Lower leg skin (tissue), 4 donors: ENCODE measurements around the gene INCA1. TPM values are rescaled to one million over a fixed set of nuclear protein-coding genes. Genes with fewer than 3 reads are reported as not detected.

ENCODE experiments used
- DNase-seq, 2 donors: peaks; one replicate each; pipeline ENCODE4 v3.0.0-alpha.2; 2019; ENCODE audit warnings: low spot score in 2 of 2
- H3K4me3 ChIP-seq: fragments of 200-600 bp; sonication (generic); 2 replicates; pipeline ENCODE4 v1.5.1; 2017; ENCODE audit warnings: mild to moderate bottlenecking, low read depth; ENCODE audit not compliant: poor library complexity, severe bottlenecking
- POLR2A ChIP-seq, 2 donors: fragments of 450-650 bp; IDR thresholded peaks; one replicate each; pipeline ENCODE4 v1.6.1; 2016 to 2017; ENCODE audit warnings: antibody characterized with exemption in 2 of 2, mild to moderate bottlenecking in 1 of 2, moderate library complexity in 1 of 2
- whole genome bisulfite sequencing, 2 donors: methylation state at CpG; one replicate each; pipeline ENCODE4 v1.1.5; 2018; 5-methylcytosine and 5-hydroxymethylcytosine counted together
- intact Hi-C: fragments of 100-400 bp; cut with DNase I; formaldehyde crosslinking; loops from one replicate; pipeline ENCODE4 v1.15.0; 2023; ENCODE audit warnings: low total_unique reads
- total RNA-seq, 4 donors: library from RNA; depleted of rRNA; stranded (reverse); fragments of >200 nt; gene quantifications; one replicate each; pipeline ENCODE4 v1.1.0, GENCODE V29; 2016
- TF ChIP-seq, protein P1 (sequence below), 3 donors: fragments of 450-650 bp; IDR thresholded peaks; one replicate each; pipeline ENCODE4 v1.5.1; 2016; ENCODE audit warnings: antibody characterized with exemption in 3 of 3, mild to moderate bottlenecking in 3 of 3, moderate library complexity in 2 of 3

Gene INCA1
- total RNA-seq, 4 donors from 2014 or later = 0.39 to 2.6 (median 1.4) TPM

DNA sequence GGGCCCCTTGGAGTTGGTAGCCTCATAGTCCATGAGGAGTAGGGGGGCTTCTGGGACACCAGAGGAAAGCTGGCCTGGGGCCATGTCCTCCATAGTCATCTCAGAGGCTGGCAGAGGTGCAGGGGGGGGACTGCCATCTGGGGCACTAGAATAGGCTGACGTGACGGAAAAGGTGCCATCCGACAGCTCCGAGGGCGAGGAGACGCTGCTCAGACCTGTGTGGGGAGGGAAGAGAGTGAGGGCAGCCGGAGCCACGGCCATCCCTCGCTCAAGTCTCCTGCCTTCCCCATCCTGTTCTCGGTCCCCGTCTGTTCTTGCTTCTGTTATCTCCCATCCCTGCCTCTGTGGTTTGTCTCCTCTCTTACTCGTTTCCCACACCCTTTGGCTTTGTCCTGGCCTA is 25.0 kb downstream of the INCA1 start:
- no peak for DNase-seq
- no peak for TF ChIP-seq POLR2A (IDR thresholded peaks at IDR 0.05)
- TF ChIP-seq, protein P1, sequence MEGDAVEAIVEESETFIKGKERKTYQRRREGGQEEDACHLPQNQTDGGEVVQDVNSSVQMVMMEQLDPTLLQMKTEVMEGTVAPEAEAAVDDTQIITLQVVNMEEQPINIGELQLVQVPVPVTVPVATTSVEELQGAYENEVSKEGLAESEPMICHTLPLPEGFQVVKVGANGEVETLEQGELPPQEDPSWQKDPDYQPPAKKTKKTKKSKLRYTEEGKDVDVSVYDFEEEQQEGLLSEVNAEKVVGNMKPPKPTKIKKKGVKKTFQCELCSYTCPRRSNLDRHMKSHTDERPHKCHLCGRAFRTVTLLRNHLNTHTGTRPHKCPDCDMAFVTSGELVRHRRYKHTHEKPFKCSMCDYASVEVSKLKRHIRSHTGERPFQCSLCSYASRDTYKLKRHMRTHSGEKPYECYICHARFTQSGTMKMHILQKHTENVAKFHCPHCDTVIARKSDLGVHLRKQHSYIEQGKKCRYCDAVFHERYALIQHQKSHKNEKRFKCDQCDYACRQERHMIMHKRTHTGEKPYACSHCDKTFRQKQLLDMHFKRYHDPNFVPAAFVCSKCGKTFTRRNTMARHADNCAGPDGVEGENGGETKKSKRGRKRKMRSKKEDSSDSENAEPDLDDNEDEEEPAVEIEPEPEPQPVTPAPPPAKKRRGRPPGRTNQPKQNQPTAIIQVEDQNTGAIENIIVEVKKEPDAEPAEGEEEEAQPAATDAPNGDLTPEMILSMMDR (IDR thresholded peaks at IDR 0.05) = no peak
- intact Hi-C loops = no loop called here
- WGBS, 2 donors = 89 to 94% methylated on average over 12 of the region's 12 CpGs
- no peak overlapping the region for H3K4me3 ChIP-seq

GRCh38 chr17:4971826-4972225 is 25.5 kb downstream of the INCA1 start:
- intact Hi-C loops = no loop called here
- whole genome bisulfite sequencing, 2 donors = 78 to 80% methylated on average over 6 of the region's 6 CpGs
- no peak for DNase-seq
- H3K4me3 ChIP-seq = no peak overlapping the region
- TF ChIP-seq, protein P1 (IDR thresholded peaks at IDR 0.05) = no peak
- TF ChIP-seq POLR2A (IDR thresholded peaks at IDR 0.05) = no peak

GRCh38 chr17:4970273-4970672 is 27.0 kb downstream of the INCA1 start:
- no peak for DNase-seq
- H3K4me3 ChIP-seq = no peak overlapping the region
- 89 to 92% methylated on average over 8 of the region's 8 CpGs for WGBS, 2 donors
- intact Hi-C loops = no loop called here
- TF ChIP-seq, protein P1 (IDR thresholded peaks at IDR 0.05) = no peak
- no peak for TF ChIP-seq POLR2A (IDR thresholded peaks at IDR 0.05)

- H3K4me3 ChIP-seq = no peak overlapping the region
- WGBS, 2 donors = 78 to 89% methylated on average over 15 to 16 of the region's 16 CpGs
Measured at GRCh38 chr17:4969551-4970173, 27.7 kb downstream of the INCA1 start.

DNA sequence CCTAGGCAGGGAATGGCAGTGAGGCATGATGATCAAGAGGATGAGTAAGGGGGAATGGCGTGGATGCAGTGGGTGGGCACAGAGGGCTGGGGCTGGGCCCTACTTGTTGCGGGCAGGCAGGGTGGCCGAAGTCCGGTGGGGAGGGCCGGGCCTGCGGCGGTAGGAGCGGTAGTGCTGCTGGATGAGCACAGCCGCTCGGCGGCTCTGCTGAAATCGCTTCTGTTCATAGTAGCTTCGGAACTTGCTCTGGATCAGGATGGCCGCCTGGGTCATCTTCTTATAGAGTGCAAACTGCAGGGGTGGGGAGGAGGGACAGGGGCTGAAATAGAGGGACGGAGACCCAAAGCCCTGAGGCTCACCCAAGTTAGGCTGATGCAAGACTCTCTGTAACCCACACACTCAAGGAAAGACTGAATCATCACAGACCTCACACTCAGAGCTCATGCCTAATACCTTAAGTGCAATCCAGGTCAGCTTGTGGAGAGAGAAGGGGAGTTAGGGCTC is 28.2 kb downstream of the INCA1 start:
- H3K4me3 ChIP-seq = no peak overlapping the region
- intact Hi-C loops = no loop called here
- TF ChIP-seq, protein P1 (IDR thresholded peaks at IDR 0.05) = no peak
- no peak for TF ChIP-seq POLR2A (IDR thresholded peaks at IDR 0.05)
- no peak for DNase-seq
- 76 to 82% methylated on average over 15 of the region's 15 CpGs for WGBS, 2 donors

More at GRCh38 chr17:4969551-4970173, 27.7 kb downstream of the INCA1 start:
- intact Hi-C loops = no loop called here
- TF ChIP-seq, protein P1 (IDR thresholded peaks at IDR 0.05) = no peak
- no peak for TF ChIP-seq POLR2A (IDR thresholded peaks at IDR 0.05)
- DNase-seq = no peak
